HepG2 (cell line): ENCODE measurements around the gene VPS37B. TPM values are rescaled to one million over a fixed set of nuclear protein-coding genes. Genes with fewer than 3 reads are reported as not detected.

Experiments used
- ATAC-seq: fragments of 200-7000 bp; cut with Tn5 transposase; 3 replicates; pipeline ENCODE4 v1.9.1; 2020; ENCODE audit warnings: mild to moderate bottlenecking, moderate library complexity
- BruUV-seq: library from RNA; stranded (reverse); fragments of 400-500 nt; replicated peaks from 2 replicates; lab custom pipeline; 2021; lab: Mats Ljungman, UMichigan
- CTCF ChIA-PET: fragments of 300-600 bp; formaldehyde crosslinking; extraction: SDS; loops from one replicate; lab custom pipeline; 2021; ENCODE audit warnings: low total read pairs, inconsistent platforms, low intra/inter-chr PET ratio; lab: Yijun Ruan, JAX
- POLR2A ChIA-PET: fragments of 350-600 bp; sonication (Branson Sonifier 250); formaldehyde crosslinking; loops from one replicate; lab custom pipeline; 2020; ENCODE audit warnings: antibody characterized with exemption, inconsistent platforms; lab: Yijun Ruan, JAX
- DNase-seq: peaks from one replicate; pipeline ENCODE4 v3.0.0-alpha.2; 2015; ENCODE audit warnings: low spot score
- FAIRE-seq: peaks from 3 replicates; lab custom pipeline; 2011; peaks lifted over from hg19 to GRCh38; lab: Jason Lieb, UNC
- H2AFZ ChIP-seq: one replicate; pipeline ENCODE4 v1.6.1; 2011; ENCODE audit warnings: low read length, inconsistent platforms
- H3K27ac ChIP-seq: fragments of 300-600 bp; 3 replicates; pipeline ENCODE4 v1.8.0; 2011; ENCODE audit warnings: mixed run types, mild to moderate bottlenecking, mixed read lengths, low read length, inconsistent platforms; ENCODE audit not compliant: insufficient read depth; ENCODE audit errors: extremely low read length
- H3K27me3 ChIP-seq, 2 experiments: fragments of 200-600 bp in 1 of 2; 2 replicates in 1 of 2; 3 replicates in 1 of 2; pipeline versions ENCODE4 v1.6.0 to v1.8.0; 2011; ENCODE audit warnings: low read length in 2 of 2, mild to moderate bottlenecking in 2 of 2, moderate library complexity in 2 of 2, inconsistent platforms in 1 of 2; ENCODE audit not compliant: insufficient read depth in 2 of 2, control insufficient read depth in 1 of 2
- H3K36me3 ChIP-seq, 2 experiments: fragments of 200-600 bp in 1 of 2; replicated peaks in 1 of 2; 2 replicates in 1 of 2; 3 replicates in 1 of 2; pipeline versions ENCODE4 v1.5.1 to v1.8.0; 2011; ENCODE audit warnings: low read length in 2 of 2, inconsistent platforms in 1 of 2; ENCODE audit not compliant: insufficient read depth in 2 of 2, control insufficient read depth in 1 of 2
- H3K4me1 ChIP-seq: 2 replicates; pipeline ENCODE4 v1.5.1; 2012; ENCODE audit warnings: low read length, inconsistent platforms; ENCODE audit not compliant: insufficient read depth
- H3K4me2 ChIP-seq: 2 replicates; pipeline ENCODE4 v1.6.0; 2011; ENCODE audit warnings: low read depth, low read length, inconsistent platforms
- H3K4me3 ChIP-seq, 3 experiments: fragments of 200-600 bp in 1 of 3; sonication (generic), shearing (Covaris generic) in 1 of 3; replicated peaks in 1 of 3; 2 replicates each; pipeline ENCODE4 v1.5.1; 2011 to 2016; ENCODE audit warnings: low read length in 3 of 3, inconsistent platforms in 2 of 3, low read depth in 2 of 3, mild to moderate bottlenecking in 2 of 3, control low read depth in 1 of 3, mixed read lengths in 1 of 3; ENCODE audit not compliant: insufficient read depth in 1 of 3
- H3K79me2 ChIP-seq: one replicate; pipeline ENCODE4 v1.6.1; 2011; ENCODE audit warnings: low read length, inconsistent platforms; ENCODE audit not compliant: insufficient read depth
- H3K9ac ChIP-seq: 2 replicates; pipeline ENCODE4 v1.6.0; 2011; ENCODE audit warnings: mild to moderate bottlenecking, low read depth, low read length, inconsistent platforms; ENCODE audit not compliant: insufficient read depth
- H3K9me3 ChIP-seq: 2 replicates; pipeline ENCODE4 v1.5.1; 2012; ENCODE audit warnings: mild to moderate bottlenecking, low read length
- H4K20me1 ChIP-seq: 2 replicates; pipeline ENCODE4 v1.6.0; 2011; ENCODE audit warnings: inconsistent platforms, mild to moderate bottlenecking, low read length, moderate library complexity; ENCODE audit not compliant: insufficient read depth
- GATAD2A ChIP-seq: IDR thresholded peaks from 2 replicates; pipeline ENCODE4 v1.6.1; 2016
- MTA3 ChIP-seq: sonication (generic); formaldehyde crosslinking; IDR thresholded peaks from 2 replicates; pipeline ENCODE4 v1.4.0; 2020; ENCODE audit warnings: missing genetic modification reagents
- SMAD3 ChIP-seq: sonication (generic); formaldehyde crosslinking; IDR thresholded peaks from 2 replicates; pipeline ENCODE4 v1.4.0; 2020; ENCODE audit warnings: missing genetic modification reagents
- ZNF180 ChIP-seq: sonication (generic); formaldehyde crosslinking; IDR thresholded peaks from 2 replicates; pipeline ENCODE4 v1.4.0; 2020; ENCODE audit warnings: low read depth, missing genetic modification reagents, borderline replicate concordance
- ZNF441 ChIP-seq: sonication (generic); formaldehyde crosslinking; IDR thresholded peaks from 2 replicates; pipeline ENCODE4 v1.7.0; 2021; ENCODE audit warnings: missing genetic modification reagents, borderline replicate concordance
- ZNF652 ChIP-seq: IDR thresholded peaks from 2 replicates; pipeline ENCODE4 v1.6.1; 2016; ENCODE audit warnings: low read depth, borderline replicate concordance
- ZNF850 ChIP-seq: sonication (generic); formaldehyde crosslinking; conservative IDR thresholded peaks from 2 replicates; pipeline ENCODE4 v1.9.0; 2021; ENCODE audit warnings: mild to moderate bottlenecking, missing genetic modification reagents
- WGBS: methylation state at CpG from one replicate; pipeline ENCODE4 v1.1.6; 2017; ENCODE audit warnings: low lambda C conversion rate; 5-methylcytosine and 5-hydroxymethylcytosine counted together
- in situ Hi-C: cut with HindIII; loops from 2 replicates; pipeline ENCODE4 v1.10.0; 2017; ENCODE audit warnings: low pct_unique_long_range_greater_than_20kb; ENCODE audit not compliant: extremely low pct_ligation_motif_present
- intact Hi-C: fragments of 100-400 bp; cut with micrococcal nuclease; formaldehyde crosslinking; loops from one replicate; pipeline ENCODE4 v1.10.0; 2022; ENCODE audit not compliant: unreplicated experiment
- polyA plus RNA-seq, 8 experiments: library from polyadenylated mRNA; depleted of rRNA in 3 of 8; stranded (reverse) in 7 of 8; unstranded in 1 of 8; fragments of >200 nt; fragmentation: Illumina TruSeq in 4 of 8; extraction: Trizol in 4 of 8; gene quantifications; 2 replicates each; pipeline versions ENCODE4 v1.2.1 to v1.2.3, GENCODE V29; 2011 to 2016; ENCODE audit warnings: low read depth in 4 of 8, missing spikeins in 1 of 8, mixed read lengths in 1 of 8; ENCODE audit not compliant: insufficient read depth in 1 of 8
- total RNA-seq, 5 experiments: library from RNA; depleted of rRNA; stranded (reverse); fragments of >200 nt; fragmentation: Illumina TruSeq; extraction: Trizol; gene quantifications; 2 replicates each; pipeline ENCODE4 v1.2.3, GENCODE V29; 2016; ENCODE audit warnings: low read depth in 1 of 5
- TF ChIP-seq, protein P1 (sequence below): sonication (generic); formaldehyde crosslinking; IDR thresholded peaks from 2 replicates; pipeline ENCODE4 v1.5.0; 2020; ENCODE audit warnings: missing genetic modification reagents
- TF ChIP-seq, protein P2 (sequence below): sonication (generic); IDR thresholded peaks from 2 replicates; pipeline ENCODE4 v1.6.1; 2016; ENCODE audit warnings: low read depth, borderline replicate concordance
- TF ChIP-seq, protein P3 (sequence below), 2 experiments: sonication (generic) in 1 of 2; formaldehyde crosslinking in 1 of 2; IDR thresholded peaks; 2 replicates each; pipeline versions ENCODE4 v1.4.0 to v1.6.1; 2016 to 2020; ENCODE audit warnings: borderline replicate concordance in 1 of 2, low read depth in 1 of 2, mild to moderate bottlenecking in 1 of 2, missing genetic modification reagents in 1 of 2

Gene VPS37B
- total and polyA plus RNA-seq, 2 of the 13 experiments (the other 11 are each of a cell fraction or from before 2014, with no cell fraction given): 4.6 to 5.3 TPM

DNA sequence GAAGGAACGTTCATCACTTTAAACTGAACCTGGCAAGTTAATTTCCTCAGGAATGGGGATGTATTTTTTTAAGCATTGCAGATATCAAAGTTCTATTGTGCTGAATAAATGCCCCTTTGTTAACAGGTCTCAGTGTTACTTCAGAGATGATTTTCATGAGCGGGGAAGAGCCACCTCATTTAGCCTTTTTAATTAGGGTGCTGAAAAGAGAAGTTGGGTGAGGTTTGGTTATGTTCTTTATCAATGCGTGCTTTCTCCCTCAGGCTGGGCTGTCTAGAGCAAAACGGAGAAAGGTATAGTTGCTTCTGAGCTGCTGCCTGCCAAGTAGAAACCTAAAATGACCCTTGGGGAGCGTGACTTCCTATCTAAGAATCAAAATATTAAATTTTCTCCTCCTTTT, 68.7 kb downstream of the VPS37B start:
- intact Hi-C loops: no loop called here
- Histone ChIP-seq H3K4me1 (peaks cover 29% of the 10 kb centered on the region), H3K36me3 (no peaks in the 10 kb centered on the region), H3K79me2 (no peaks in the 10 kb centered on the region), H3K4me3 (no peak overlapping the region), H3K27ac (no peak overlapping the region), H3K27me3 (peaks cover 0 to 3% of the 10 kb centered on the region in 2 experiments; a peak in 1 of 5 replicates), H3K9ac (no peak overlapping the region), H4K20me1 (no peaks in the 10 kb centered on the region), H3K9me3 (no peaks in the 10 kb centered on the region), H2AFZ (no peak overlapping the region), H3K4me2 (peak overlapping the region; percentile 50; the same call in 1 of the 2 replicates)
- ATAC-seq: no peak
- no peak for DNase-seq
- in situ Hi-C loops: no loop called here
- BruUV-seq: no TSS peak
- ChIA-PET POLR2A (interaction anchor here (1.1 to 1.7 kb wide), 2 partner anchors 9 to 15 kb away, joined by 4 to 5 read pairs; partner anchors contain the start of gene HIP1R), CTCF (no interaction called here)
- 7% methylated on average over 5 of the region's 5 CpGs for WGBS
- TF ChIP-seq, protein P1, sequence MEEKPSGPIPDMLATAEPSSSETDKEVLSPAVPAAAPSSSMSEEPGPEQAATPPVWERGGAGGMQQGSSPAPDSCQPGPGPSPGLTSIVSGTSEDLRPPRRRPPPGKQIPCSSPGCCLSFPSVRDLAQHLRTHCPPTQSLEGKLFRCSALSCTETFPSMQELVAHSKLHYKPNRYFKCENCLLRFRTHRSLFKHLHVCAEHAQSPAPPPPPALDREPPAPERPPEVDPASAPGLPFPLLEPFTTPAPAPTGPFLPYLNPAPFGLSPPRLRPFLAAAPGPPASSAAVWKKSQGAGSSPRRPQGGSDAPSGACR (CRISPR knock-in tag): no peak
- no peak for TF ChIP-seq ZNF850
- no peak for TF ChIP-seq MTA3
- FAIRE-seq: no peak

DNA sequence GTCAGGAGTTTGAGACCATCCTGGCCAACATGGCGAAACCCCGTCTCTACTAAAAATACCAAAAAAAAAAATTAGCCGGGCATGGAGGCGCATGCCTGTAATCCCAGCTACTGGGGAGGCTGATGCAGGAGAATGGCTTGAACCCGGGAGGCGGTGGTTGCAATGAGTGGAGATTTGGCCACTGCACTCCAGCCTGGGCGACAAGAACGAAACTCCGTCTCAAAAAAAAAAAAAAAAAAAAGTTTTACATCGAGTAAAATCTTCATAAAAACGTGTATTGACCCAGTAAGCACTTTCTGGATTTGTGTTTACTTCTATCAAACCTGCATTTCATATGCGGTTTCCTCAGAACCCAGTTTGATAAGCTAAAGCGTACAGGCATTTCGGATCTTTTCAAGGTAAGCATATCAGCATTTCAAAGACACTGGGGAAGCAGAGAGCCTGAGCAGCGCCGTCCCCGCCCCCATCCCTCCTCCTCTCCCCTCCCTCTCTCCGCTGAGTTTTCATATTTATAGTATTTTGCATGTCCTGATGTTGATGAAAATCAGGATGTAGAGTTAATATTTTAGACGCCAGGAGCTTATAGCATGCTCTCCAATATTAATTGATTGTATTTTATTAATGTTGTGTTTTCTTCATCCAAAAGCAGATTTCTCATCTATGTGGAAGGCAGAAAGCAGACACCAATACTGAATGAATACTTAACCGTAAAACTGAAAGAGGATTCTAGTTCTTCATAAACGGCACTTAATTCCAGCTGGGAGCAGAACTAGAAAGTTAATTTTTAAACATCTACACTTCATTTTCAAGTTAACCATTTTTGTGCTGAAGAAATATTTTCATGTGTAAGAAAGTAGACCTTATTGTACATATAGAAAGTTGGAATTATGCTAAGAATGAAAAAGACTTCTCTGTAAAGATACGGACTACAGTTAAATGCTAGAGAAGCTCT, 69.9 kb downstream of the VPS37B start:
- intact Hi-C loops: no loop called here
- H3K36me3 ChIP-seq: no peaks in the 10 kb centered on the region
- H3K9ac ChIP-seq: peak overlapping the region; percentile 19; the same call in 1 of the 2 replicates
- no peak for DNase-seq
- no peaks in the 10 kb centered on the region for H3K79me2 ChIP-seq
- FAIRE-seq: no peak
- no peak overlapping the region for H3K27ac ChIP-seq
- H3K4me2 ChIP-seq: peak overlapping the region; percentile 64
- no peak overlapping the region for H2AFZ ChIP-seq
- H3K4me1 ChIP-seq: peaks cover 35% of the 10 kb centered on the region
- ATAC-seq: peak; percentile 63
- BruUV-seq: no TSS peak
- 2% methylated on average over 22 of the region's 22 CpGs for WGBS
- in situ Hi-C loops: no loop called here
- H3K27me3 ChIP-seq: peaks cover 0 to 4% of the 10 kb centered on the region in 2 experiments; a peak in 1 of 5 replicates
- CTCF ChIA-PET: no interaction called here
- POLR2A ChIA-PET: interaction anchor here (1.1 to 1.7 kb wide), 2 partner anchors 10 to 16 kb away, joined by 4 to 5 read pairs; partner anchors contain the start of gene HIP1R
- peak overlapping the region; percentile 54 to 64 (median 59) for H3K4me3 ChIP-seq
- no peaks in the 10 kb centered on the region for H3K9me3 ChIP-seq
- H4K20me1 ChIP-seq: no peaks in the 10 kb centered on the region
- TF ChIP-seq GATAD2A (CRISPR knock-in tag): peak; percentile 20; the same call in 1 of the 2 replicates
- TF ChIP-seq ZNF180: no peak
- TF ChIP-seq, protein P2, sequence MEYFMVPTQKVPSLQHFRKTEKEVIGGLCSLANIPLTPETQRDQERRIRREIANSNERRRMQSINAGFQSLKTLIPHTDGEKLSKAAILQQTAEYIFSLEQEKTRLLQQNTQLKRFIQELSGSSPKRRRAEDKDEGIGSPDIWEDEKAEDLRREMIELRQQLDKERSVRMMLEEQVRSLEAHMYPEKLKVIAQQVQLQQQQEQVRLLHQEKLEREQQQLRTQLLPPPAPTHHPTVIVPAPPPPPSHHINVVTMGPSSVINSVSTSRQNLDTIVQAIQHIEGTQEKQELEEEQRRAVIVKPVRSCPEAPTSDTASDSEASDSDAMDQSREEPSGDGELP: peak; percentile 44; the same call in 1 of the 2 replicates
- peak; percentile 94 for TF ChIP-seq ZNF652 (CRISPR knock-in tag)
- TF ChIP-seq SMAD3 (CRISPR knock-in tag): no peak
- peak; percentile 95 for TF ChIP-seq ZNF441 (CRISPR knock-in tag)
- TF ChIP-seq, protein P3, sequence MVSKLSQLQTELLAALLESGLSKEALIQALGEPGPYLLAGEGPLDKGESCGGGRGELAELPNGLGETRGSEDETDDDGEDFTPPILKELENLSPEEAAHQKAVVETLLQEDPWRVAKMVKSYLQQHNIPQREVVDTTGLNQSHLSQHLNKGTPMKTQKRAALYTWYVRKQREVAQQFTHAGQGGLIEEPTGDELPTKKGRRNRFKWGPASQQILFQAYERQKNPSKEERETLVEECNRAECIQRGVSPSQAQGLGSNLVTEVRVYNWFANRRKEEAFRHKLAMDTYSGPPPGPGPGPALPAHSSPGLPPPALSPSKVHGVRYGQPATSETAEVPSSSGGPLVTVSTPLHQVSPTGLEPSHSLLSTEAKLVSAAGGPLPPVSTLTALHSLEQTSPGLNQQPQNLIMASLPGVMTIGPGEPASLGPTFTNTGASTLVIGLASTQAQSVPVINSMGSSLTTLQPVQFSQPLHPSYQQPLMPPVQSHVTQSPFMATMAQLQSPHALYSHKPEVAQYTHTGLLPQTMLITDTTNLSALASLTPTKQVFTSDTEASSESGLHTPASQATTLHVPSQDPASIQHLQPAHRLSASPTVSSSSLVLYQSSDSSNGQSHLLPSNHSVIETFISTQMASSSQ (IDR thresholded peaks at IDR 0.05; ENCODE audit: low read depth): peak; percentile 77
- TF ChIP-seq, protein P3 (CRISPR knock-in tag; IDR thresholded peaks at IDR 0.05; ENCODE audit: borderline replicate concordance): no peak; the same call in 1 of the 2 replicates
